Hepatocyte (in vitro differentiated cells): ENCODE measurements around the gene MUC2.

ENCODE experiments used
- EZH2 ChIP-seq: fragments of 200-600 bp; sonication (generic); IDR thresholded peaks from 2 replicates; pipeline ENCODE4 v1.6.1; 2016; ENCODE audit warnings: antibody characterized with exemption, mild to moderate bottlenecking, borderline replicate concordance
- EZH2phosphoT487 ChIP-seq: fragments of 200-600 bp; sonication (generic); IDR thresholded peaks from one replicate; pipeline ENCODE4 v1.6.1; 2018; ENCODE audit warnings: antibody characterized with exemption, mild to moderate bottlenecking, low read depth, moderate library complexity; ENCODE audit not compliant: unreplicated experiment, severe bottlenecking
- TF ChIP-seq, protein P1 (sequence below): fragments of 200-600 bp; sonication (generic); IDR thresholded peaks from 2 replicates; pipeline ENCODE4 v1.5.1; 2016; ENCODE audit warnings: antibody characterized with exemption, mild to moderate bottlenecking; ENCODE audit not compliant: poor library complexity

DNA sequence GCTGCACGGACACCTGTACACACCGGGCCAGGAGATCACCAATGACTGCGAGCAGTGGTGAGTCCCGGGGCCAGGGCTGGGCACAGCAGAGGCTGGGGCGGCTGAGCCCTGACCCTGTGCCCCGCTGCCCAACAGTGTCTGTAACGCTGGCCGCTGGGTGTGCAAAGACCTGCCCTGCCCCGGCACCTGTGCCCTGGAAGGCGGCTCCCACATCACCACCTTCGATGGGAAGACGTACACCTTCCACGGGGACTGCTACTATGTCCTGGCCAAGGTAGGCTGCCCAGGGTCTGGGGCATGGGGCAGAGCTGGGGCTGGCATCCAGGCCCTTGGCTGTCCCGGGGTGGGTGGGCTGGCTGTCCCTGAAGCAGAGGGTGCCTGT lies 7.7 kb downstream of the MUC2 start:
- TF ChIP-seq, protein P1, sequence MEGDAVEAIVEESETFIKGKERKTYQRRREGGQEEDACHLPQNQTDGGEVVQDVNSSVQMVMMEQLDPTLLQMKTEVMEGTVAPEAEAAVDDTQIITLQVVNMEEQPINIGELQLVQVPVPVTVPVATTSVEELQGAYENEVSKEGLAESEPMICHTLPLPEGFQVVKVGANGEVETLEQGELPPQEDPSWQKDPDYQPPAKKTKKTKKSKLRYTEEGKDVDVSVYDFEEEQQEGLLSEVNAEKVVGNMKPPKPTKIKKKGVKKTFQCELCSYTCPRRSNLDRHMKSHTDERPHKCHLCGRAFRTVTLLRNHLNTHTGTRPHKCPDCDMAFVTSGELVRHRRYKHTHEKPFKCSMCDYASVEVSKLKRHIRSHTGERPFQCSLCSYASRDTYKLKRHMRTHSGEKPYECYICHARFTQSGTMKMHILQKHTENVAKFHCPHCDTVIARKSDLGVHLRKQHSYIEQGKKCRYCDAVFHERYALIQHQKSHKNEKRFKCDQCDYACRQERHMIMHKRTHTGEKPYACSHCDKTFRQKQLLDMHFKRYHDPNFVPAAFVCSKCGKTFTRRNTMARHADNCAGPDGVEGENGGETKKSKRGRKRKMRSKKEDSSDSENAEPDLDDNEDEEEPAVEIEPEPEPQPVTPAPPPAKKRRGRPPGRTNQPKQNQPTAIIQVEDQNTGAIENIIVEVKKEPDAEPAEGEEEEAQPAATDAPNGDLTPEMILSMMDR: no peak
- TF ChIP-seq EZH2 (no peak), EZH2phosphoT487 (no peak)
